SJCRH30 (cell line): Measurements from ENCODE around the gene KDM3A. TPM values are rescaled to one million over a fixed set of nuclear protein-coding genes. Genes with fewer than 3 reads are reported as not detected.

Source experiments
- total RNA-seq: library from RNA; depleted of rRNA; stranded (reverse); fragments of >200 nt; shearing (Covaris generic); gene quantifications from 2 replicates; pipeline ENCODE4 v1.2.3, GENCODE V29; 2014; rRNA removed

KDM3A gene
- total RNA-seq, 1 experiment from 2014 or later, result 38.7 TPM

Other genes starting within 250 kb of the KDM3A start
- 156 and 162 TPM in 2 replicates for gene IMMT, start 245.9 kb upstream of the KDM3A start, total RNA-seq
- 57.1 and 70.8 TPM in 2 replicates for gene MRPL35, start 241.9 kb upstream of the KDM3A start, total RNA-seq
- 2.1 and 2.3 TPM in 2 replicates for gene REEP1, start 103.7 kb upstream of the KDM3A start, total RNA-seq
- 66.9 and 72.2 TPM in 2 replicates for gene CHMP3, start 122.1 kb downstream of the KDM3A start, total RNA-seq
- gene RNF103, start 182.5 kb downstream of the KDM3A start, total RNA-seq, result 23.4 and 29.3 TPM in 2 replicates